ENCODE data around the gene MGAT4A. TPM values are rescaled to one million over a fixed set of nuclear protein-coding genes. Genes with fewer than 3 reads are reported as not detected.
A peak's percentile ranks its signal among the peaks of the same experiment; 100 is the strongest.
"Not testable (repeated sequence)": the region's sequence is repeated elsewhere in the genome, so short reads cannot be mapped to it uniquely, and the experiment has no call there.

MGAT4A gene
- total RNA-seq, 1 experiment from 2014 or later: not detected

- H3K4me1 ChIP-seq (replicated peaks): peaks cover 6% of the 10 kb centered on the region; the same call in 1 of the 2 replicates
- H3K9me3 ChIP-seq (replicated peaks): no peaks in the 10 kb centered on the region
- H3K36me3 ChIP-seq: peaks cover 61% of the 10 kb centered on the region
- DNase-seq (ENCODE audit: low read depth in 1 of 2, low spot score in 2 of 2): no peak
- no peaks in the 10 kb centered on the region for H3K27me3 ChIP-seq (replicated peaks)
- no peak overlapping the region for H3K27ac ChIP-seq
- H3K4me3 ChIP-seq: no peak overlapping the region
Measured at GRCh38 chr2:98598781-98599428, 132.0 kb downstream of the MGAT4A start.

- H3K4me3 ChIP-seq; H3K27me3 ChIP-seq (replicated peaks): not testable (repeated sequence)
Measured at GRCh38 chr2:98594665-98595064, 136.3 kb downstream of the MGAT4A start.

GRCh38 chr2:98592565-98592964, 138.4 kb downstream of the MGAT4A start:
- no peak for DNase-seq (ENCODE audit: low read depth in 1 of 2, low spot score in 2 of 2)
- Histone ChIP-seq H3K4me3 (no peak overlapping the region), H3K4me1 (replicated peaks) (no peaks in the 10 kb centered on the region), H3K9me3 (replicated peaks) (no peaks in the 10 kb centered on the region), H3K27me3 (replicated peaks) (no peaks in the 10 kb centered on the region), H3K27ac (no peak overlapping the region), H3K36me3 (peaks cover 11% of the 10 kb centered on the region; the same call in 1 of the 2 replicates)

More at GRCh38 chr2:98594665-98595064, 136.3 kb downstream of the MGAT4A start:
- DNase-seq (ENCODE audit: low read depth in 1 of 2, low spot score in 2 of 2); H3K4me1 ChIP-seq (replicated peaks); H3K27ac ChIP-seq; H3K9me3 ChIP-seq (replicated peaks): not testable (repeated sequence)
- peaks cover 27% of the 10 kb centered on the region for H3K36me3 ChIP-seq

GRCh38 chr2:98589489-98589888, 141.4 kb downstream of the MGAT4A start:
- DNase-seq (ENCODE audit: low read depth in 1 of 2, low spot score in 2 of 2): no peak

GRCh38 chr2:98588880-98589431, 142.0 kb downstream of the MGAT4A start:
- Histone ChIP-seq H3K4me1 (replicated peaks) (no peaks in the 10 kb centered on the region), H3K9me3 (replicated peaks) (no peaks in the 10 kb centered on the region), H3K27ac (no peak overlapping the region), H3K4me3 (no peak overlapping the region), H3K27me3 (replicated peaks) (no peaks in the 10 kb centered on the region), H3K36me3 (no peaks in the 10 kb centered on the region)
- DNase-seq (ENCODE audit: low read depth in 1 of 2, low spot score in 2 of 2): no peak

More at GRCh38 chr2:98589489-98589888, 141.4 kb downstream of the MGAT4A start:
- H3K4me3 ChIP-seq: no peak overlapping the region
- H3K27ac ChIP-seq: no peak overlapping the region
- no peaks in the 10 kb centered on the region for H3K9me3 ChIP-seq (replicated peaks)
- H3K36me3 ChIP-seq: 0 out of 2 replicates have a peak, but pooled peaks cover 2% of the 10 kb centered on the region
- H3K27me3 ChIP-seq (replicated peaks): no peaks in the 10 kb centered on the region
- no peaks in the 10 kb centered on the region for H3K4me1 ChIP-seq (replicated peaks)

GRCh38 chr2:98586551-98587140, 144.3 kb downstream of the MGAT4A start:
- H3K27ac ChIP-seq: no peak overlapping the region
- no peaks in the 10 kb centered on the region for H3K27me3 ChIP-seq (replicated peaks)
- no peaks in the 10 kb centered on the region for H3K4me1 ChIP-seq (replicated peaks)
- H3K9me3 ChIP-seq (replicated peaks): no peaks in the 10 kb centered on the region
- H3K36me3 ChIP-seq: 0 out of 2 replicates have a peak, but pooled peaks cover 2% of the 10 kb centered on the region
- DNase-seq (ENCODE audit: low read depth in 1 of 2, low spot score in 2 of 2): no peak
- H3K4me3 ChIP-seq: no peak overlapping the region

GRCh38 chr2:98585386-98585785, 145.5 kb downstream of the MGAT4A start:
- Histone ChIP-seq H3K9me3 (replicated peaks) (no peaks in the 10 kb centered on the region), H3K4me1 (replicated peaks) (no peaks in the 10 kb centered on the region), H3K27me3 (replicated peaks) (no peaks in the 10 kb centered on the region), H3K27ac (no peak overlapping the region), H3K36me3 (0 out of 2 replicates have a peak, but pooled peaks cover 2% of the 10 kb centered on the region), H3K4me3 (no peak overlapping the region)
- DNase-seq (ENCODE audit: low read depth in 1 of 2, low spot score in 2 of 2): no peak

- Histone ChIP-seq H3K4me3 (no peak overlapping the region), H3K9me3 (replicated peaks) (no peaks in the 10 kb centered on the region), H3K4me1 (replicated peaks) (no peaks in the 10 kb centered on the region), H3K27me3 (replicated peaks) (no peaks in the 10 kb centered on the region), H3K36me3 (0 out of 2 replicates have a peak, but pooled peaks cover 2% of the 10 kb centered on the region), H3K27ac (no peak overlapping the region)
- peak in 1 of 2 experiments; percentile 29 for DNase-seq (ENCODE audit: low read depth in 1 of 2, low spot score in 2 of 2)
Measured at GRCh38 chr2:98583816-98584618, 146.9 kb downstream of the MGAT4A start.

- DNase-seq (ENCODE audit: low read depth in 1 of 2, low spot score in 2 of 2): peak in 1 of 2 experiments; percentile 12
- no peak overlapping the region for H3K4me3 ChIP-seq
- no peaks in the 10 kb centered on the region for H3K4me1 ChIP-seq (replicated peaks)
- no peak overlapping the region for H3K27ac ChIP-seq
- 0 out of 2 replicates have a peak, but pooled peaks cover 2% of the 10 kb centered on the region for H3K36me3 ChIP-seq
- no peaks in the 10 kb centered on the region for H3K27me3 ChIP-seq (replicated peaks)
- H3K9me3 ChIP-seq (replicated peaks): no peaks in the 10 kb centered on the region
Measured at GRCh38 chr2:98583276-98583675, 147.7 kb downstream of the MGAT4A start.

- H3K4me1 ChIP-seq (replicated peaks): no peaks in the 10 kb centered on the region
- no peak overlapping the region for H3K4me3 ChIP-seq
- 0 out of 2 replicates have a peak, but pooled peaks cover 2% of the 10 kb centered on the region for H3K36me3 ChIP-seq
- peak in 1 of 2 experiments; percentile 7 for DNase-seq (ENCODE audit: low read depth in 1 of 2, low spot score in 2 of 2)
- no peaks in the 10 kb centered on the region for H3K9me3 ChIP-seq (replicated peaks)
- H3K27ac ChIP-seq: no peak overlapping the region
- no peaks in the 10 kb centered on the region for H3K27me3 ChIP-seq (replicated peaks)
Measured at GRCh38 chr2:98582523-98582922, 148.4 kb downstream of the MGAT4A start.

GRCh38 chr2:98580656-98581284, 150.2 kb downstream of the MGAT4A start:
- Histone ChIP-seq H3K27me3 (replicated peaks) (no peaks in the 10 kb centered on the region), H3K4me1 (replicated peaks) (no peaks in the 10 kb centered on the region), H3K4me3 (no peak overlapping the region), H3K36me3 (peaks cover 2% of the 10 kb centered on the region; the same call in 1 of the 2 replicates), H3K27ac (no peak overlapping the region), H3K9me3 (replicated peaks) (no peaks in the 10 kb centered on the region)
- DNase-seq (ENCODE audit: low read depth in 1 of 2, low spot score in 2 of 2): peak in 1 of 2 experiments; percentile 35

- H3K36me3 ChIP-seq: peaks cover 2% of the 10 kb centered on the region; the same call in 1 of the 2 replicates
- no peaks in the 10 kb centered on the region for H3K27me3 ChIP-seq (replicated peaks)
- no peak overlapping the region for H3K27ac ChIP-seq
- no peaks in the 10 kb centered on the region for H3K4me1 ChIP-seq (replicated peaks)
- H3K9me3 ChIP-seq (replicated peaks): no peaks in the 10 kb centered on the region
- DNase-seq (ENCODE audit: low read depth in 1 of 2, low spot score in 2 of 2): peak in 1 of 2 experiments; percentile 22
- no peak overlapping the region for H3K4me3 ChIP-seq
Measured at GRCh38 chr2:98579926-98580325, 151.0 kb downstream of the MGAT4A start.

- no peaks in the 10 kb centered on the region for H3K27me3 ChIP-seq (replicated peaks)
- H3K4me3 ChIP-seq: no peak overlapping the region
- no peaks in the 10 kb centered on the region for H3K4me1 ChIP-seq (replicated peaks)
- H3K36me3 ChIP-seq: no peaks in the 10 kb centered on the region; the same call in 1 of the 2 replicates
- no peak overlapping the region for H3K27ac ChIP-seq
- DNase-seq (ENCODE audit: low read depth in 1 of 2, low spot score in 2 of 2): peak in 1 of 2 experiments; percentile 30
- H3K9me3 ChIP-seq (replicated peaks): no peaks in the 10 kb centered on the region; the same call in 1 of the 2 replicates
Measured at GRCh38 chr2:98578231-98578630, 152.7 kb downstream of the MGAT4A start.
